Stomach (tissue), 4 donors: ENCODE results near the gene CADM2.
A peak's percentile ranks its signal among the peaks of the same experiment; 100 is the strongest.

Experiments used
- EP300 ChIP-seq: sonication (generic); formaldehyde crosslinking; IDR thresholded peaks from one replicate; pipeline ENCODE4 v1.6.1; 2017; ENCODE audit warnings: antibody characterized with exemption
- POLR2AphosphoS5 ChIP-seq, 3 donors: sonication (generic); formaldehyde crosslinking; IDR thresholded peaks; one replicate each; pipeline ENCODE4 v1.6.1; 2016; ENCODE audit warnings: antibody characterized with exemption in 3 of 3
- TF ChIP-seq, protein P1 (sequence below), 7 experiments: fragments of 450-650 bp in 4 of 7; fragments of 200-600 bp in 3 of 7; sonication (generic) in 3 of 7; IDR thresholded peaks; one replicate each; pipeline ENCODE4 v1.5.1; 2016 to 2019; ENCODE audit warnings: antibody characterized with exemption in 7 of 7, control low read depth in 2 of 7, mild to moderate bottlenecking in 1 of 7

DNA sequence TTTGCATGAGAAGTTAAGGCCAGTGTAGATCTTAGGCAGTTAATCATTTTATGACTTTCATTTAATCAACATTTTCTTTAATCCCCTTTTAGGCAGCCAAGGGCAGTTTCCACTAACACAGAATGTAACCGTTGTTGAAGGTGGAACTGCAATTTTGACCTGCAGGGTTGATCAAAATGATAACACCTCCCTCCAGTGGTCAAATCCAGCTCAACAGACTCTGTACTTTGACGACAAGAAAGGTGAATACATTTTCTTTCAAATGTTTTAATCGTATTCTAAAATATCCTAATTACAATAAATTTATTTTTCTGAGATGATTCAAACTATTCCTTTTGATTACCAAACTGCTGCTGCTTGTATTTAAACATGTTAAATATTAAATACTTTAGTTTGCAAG is 843.2 kb downstream of the CADM2 start:
- TF ChIP-seq, protein P1, sequence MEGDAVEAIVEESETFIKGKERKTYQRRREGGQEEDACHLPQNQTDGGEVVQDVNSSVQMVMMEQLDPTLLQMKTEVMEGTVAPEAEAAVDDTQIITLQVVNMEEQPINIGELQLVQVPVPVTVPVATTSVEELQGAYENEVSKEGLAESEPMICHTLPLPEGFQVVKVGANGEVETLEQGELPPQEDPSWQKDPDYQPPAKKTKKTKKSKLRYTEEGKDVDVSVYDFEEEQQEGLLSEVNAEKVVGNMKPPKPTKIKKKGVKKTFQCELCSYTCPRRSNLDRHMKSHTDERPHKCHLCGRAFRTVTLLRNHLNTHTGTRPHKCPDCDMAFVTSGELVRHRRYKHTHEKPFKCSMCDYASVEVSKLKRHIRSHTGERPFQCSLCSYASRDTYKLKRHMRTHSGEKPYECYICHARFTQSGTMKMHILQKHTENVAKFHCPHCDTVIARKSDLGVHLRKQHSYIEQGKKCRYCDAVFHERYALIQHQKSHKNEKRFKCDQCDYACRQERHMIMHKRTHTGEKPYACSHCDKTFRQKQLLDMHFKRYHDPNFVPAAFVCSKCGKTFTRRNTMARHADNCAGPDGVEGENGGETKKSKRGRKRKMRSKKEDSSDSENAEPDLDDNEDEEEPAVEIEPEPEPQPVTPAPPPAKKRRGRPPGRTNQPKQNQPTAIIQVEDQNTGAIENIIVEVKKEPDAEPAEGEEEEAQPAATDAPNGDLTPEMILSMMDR (IDR thresholded peaks at IDR 0.05): peak in 3 of 7 experiments; percentile 8 to 22 (median 18)
- TF ChIP-seq POLR2AphosphoS5 (IDR thresholded peaks at IDR 0.05): no peak
- TF ChIP-seq EP300: no peak
